GM18505 (cell line): ENCODE results near the gene PAPOLG.
"Not testable (repeated sequence)": the region's sequence is repeated elsewhere in the genome, so short reads cannot be mapped to it uniquely, and the experiment has no call there.

ENCODE experiments used
- ATAC-seq: cut with Tn5 transposase; IDR thresholded peaks from one replicate; pipeline ENCODE4 v1.9.1; 2021; ENCODE audit not compliant: unreplicated experiment
- POLR2A ChIP-seq: IDR thresholded peaks from 4 replicates; pipeline ENCODE4 v1.6.1; 2011; ENCODE audit warnings: borderline replicate concordance; ENCODE audit not compliant: insufficient read depth, insufficient read length; ENCODE audit errors: extremely low read depth

PAPOLG gene

GRCh38 chr2:60794271-60794863 lies 38.3 kb downstream of the PAPOLG start:
- no peak for TF ChIP-seq POLR2A
- ATAC-seq, result no peak

GRCh38 chr2:60796573-60797509 lies 40.8 kb downstream of the PAPOLG start:
- peak; percentile 56 for ATAC-seq
- no peak for TF ChIP-seq POLR2A

- TF ChIP-seq POLR2A, result no peak
- no peak for ATAC-seq
Measured at GRCh38 chr2:60804473-60804872, 48.4 kb downstream of the PAPOLG start.

GRCh38 chr2:60806595-60806987 lies 50.5 kb downstream of the PAPOLG start:
- TF ChIP-seq POLR2A, result no peak

GRCh38 chr2:60806988-60807681 lies 51.1 kb downstream of the PAPOLG start:
- peak; percentile 82 for ATAC-seq
- TF ChIP-seq POLR2A, result no peak

More at GRCh38 chr2:60806595-60806987, 50.5 kb downstream of the PAPOLG start:
- no peak for ATAC-seq

- ATAC-seq, result no peak
- TF ChIP-seq POLR2A, result no peak
Measured at GRCh38 chr2:60808330-60808801, 52.3 kb downstream of the PAPOLG start.

GRCh38 chr2:60811491-60812375 lies 55.7 kb downstream of the PAPOLG start:
- no peak for ATAC-seq
- TF ChIP-seq POLR2A, result no peak

- not testable (repeated sequence) for ATAC-seq
Measured at GRCh38 chr2:60817191-60817590, 61.1 kb downstream of the PAPOLG start.

- ATAC-seq, result no peak
- no peak for TF ChIP-seq POLR2A
Measured at GRCh38 chr2:60818272-60818671, 62.2 kb downstream of the PAPOLG start.

- ATAC-seq, result no peak
- TF ChIP-seq POLR2A, result no peak
Measured at GRCh38 chr2:60819155-60819862, 63.2 kb downstream of the PAPOLG start.

- no peak for ATAC-seq
- no peak for TF ChIP-seq POLR2A
Measured at GRCh38 chr2:60819936-60820335, 63.9 kb downstream of the PAPOLG start.
